Measurements from ENCODE around the gene CEP55. TPM values are rescaled to one million over a fixed set of nuclear protein-coding genes. Genes with fewer than 3 reads are reported as not detected.

CEP55 gene
- total and polyA plus RNA-seq, 10 of the 15 experiments (the other 5 are each of a cell fraction or from before 2014, with no cell fraction given) = 14.6 to 83.6 (median 52.0) TPM

- Histone ChIP-seq H3K4me3 (no peak overlapping the region), H4K20me1 (ENCODE audit: control insufficient read depth, insufficient read depth) (no peaks in the 10 kb centered on the region), H3K4me1 (ENCODE audit: control insufficient read depth, insufficient read depth, low read length) (no peaks in the 10 kb centered on the region), H3K4me2 (ENCODE audit: control insufficient read depth, insufficient read depth) (no peak overlapping the region), H2AFZ (ENCODE audit: control insufficient read depth, low read depth, low read length) (no peak overlapping the region), H3K36me3 (ENCODE audit: control insufficient read depth in 2 of 2, insufficient read depth in 2 of 2, low read length in 1 of 2) (no peaks in the 10 kb centered on the region), H3K9me3 (replicated peaks; ENCODE audit: control insufficient read depth, insufficient read depth, low read length) (no peaks in the 10 kb centered on the region), H3K9ac (ENCODE audit: control insufficient read depth, insufficient read depth, low read length) (no peak overlapping the region), H3K79me2 (ENCODE audit: control insufficient read depth, insufficient read depth, low read length) (no peaks in the 10 kb centered on the region), H3K27me3 (replicated peaks in 1 of 2; ENCODE audit: control insufficient read depth in 2 of 2, insufficient read depth in 2 of 2, low read length in 1 of 2) (no peaks in the 10 kb centered on the region), H3K27ac (ENCODE audit: control insufficient read depth, insufficient read depth) (no peak overlapping the region)
- BruUV-seq (replicated peaks) = no TSS peak
- ChIA-PET POLR2A (no interaction called here), RAD21 (ENCODE audit: unreplicated experiment) (no interaction called here), SMC1A (ENCODE audit: uncharacterized antibody, unreplicated experiment) (no interaction called here), CTCF (no interaction called here)
- no peak for DNase-seq (ENCODE audit: low read depth, low spot score)
- FAIRE-seq = no peak
- in situ Hi-C loops (cut with MboI) (no loop called here), intact Hi-C loops (cut with micrococcal nuclease; ENCODE audit: unreplicated experiment) (no loop called here)
- 71% methylated on average over 5 of the region's 5 CpGs for whole genome bisulfite sequencing (ENCODE audit: insufficient coverage, insufficient replicate concordance, low lambda C conversion rate, missing lambda C conversion rate)
- ATAC-seq = no peak
- TF ChIP-seq ELK1 (IDR thresholded peaks at IDR 0.05; ENCODE audit: low read depth, low read length) (no peak), RFX5 (IDR thresholded peaks at IDR 0.05; ENCODE audit: low read depth, low read length) (no peak), SP1 (IDR thresholded peaks at IDR 0.05; ENCODE audit: low read depth, low read length) (no peak), CTCF (IDR thresholded peaks at IDR 0.05 in 2 of 3, conservative IDR thresholded peaks at IDR 0.05 in 1 of 3; ENCODE audit: control insufficient read depth in 2 of 3, extremely low read depth in 1 of 3, insufficient read depth in 1 of 3, low read depth in 3 of 3, low read length in 3 of 3) (no peak), MLLT1 (IDR thresholded peaks at IDR 0.05) (no peak), JUND (IDR thresholded peaks at IDR 0.05; ENCODE audit: low read depth, low read length) (no peak), MXI1 (IDR thresholded peaks at IDR 0.05; ENCODE audit: low read depth, low read length) (no peak), ZSCAN29 (IDR thresholded peaks at IDR 0.05) (no peak), BHLHE40 (IDR thresholded peaks at IDR 0.05; ENCODE audit: borderline replicate concordance in 1 of 2, low read depth in 2 of 2, low read length in 1 of 2) (no peak), E2F8 (IDR thresholded peaks at IDR 0.05; ENCODE audit: low read depth, partially characterized antibody) (no peak), POLR2AphosphoS2 (IDR thresholded peaks at IDR 0.05; ENCODE audit: low read depth, low read length) (no peak), E2F4 (IDR thresholded peaks at IDR 0.05; ENCODE audit: low read depth, low read length) (no peak), TAF1 (IDR thresholded peaks at IDR 0.05; ENCODE audit: borderline replicate concordance, low read depth, low read length) (no peak), GABPA (IDR thresholded peaks at IDR 0.05; ENCODE audit: low read depth) (no peak), CHD4 (IDR thresholded peaks at IDR 0.05) (no peak)
These were observed 38.9 kb downstream of the CEP55 start for GRCh38 chr10:93535293-93535692.

All from GM12878 (cell line).